Measurements from ENCODE around the gene NTNG2. TPM values are rescaled to one million over a fixed set of nuclear protein-coding genes. Genes with fewer than 3 reads are reported as not detected.

The NTNG2 gene
- total RNA-seq, 1 donor from 2014 or later = 2.4 TPM

DNA sequence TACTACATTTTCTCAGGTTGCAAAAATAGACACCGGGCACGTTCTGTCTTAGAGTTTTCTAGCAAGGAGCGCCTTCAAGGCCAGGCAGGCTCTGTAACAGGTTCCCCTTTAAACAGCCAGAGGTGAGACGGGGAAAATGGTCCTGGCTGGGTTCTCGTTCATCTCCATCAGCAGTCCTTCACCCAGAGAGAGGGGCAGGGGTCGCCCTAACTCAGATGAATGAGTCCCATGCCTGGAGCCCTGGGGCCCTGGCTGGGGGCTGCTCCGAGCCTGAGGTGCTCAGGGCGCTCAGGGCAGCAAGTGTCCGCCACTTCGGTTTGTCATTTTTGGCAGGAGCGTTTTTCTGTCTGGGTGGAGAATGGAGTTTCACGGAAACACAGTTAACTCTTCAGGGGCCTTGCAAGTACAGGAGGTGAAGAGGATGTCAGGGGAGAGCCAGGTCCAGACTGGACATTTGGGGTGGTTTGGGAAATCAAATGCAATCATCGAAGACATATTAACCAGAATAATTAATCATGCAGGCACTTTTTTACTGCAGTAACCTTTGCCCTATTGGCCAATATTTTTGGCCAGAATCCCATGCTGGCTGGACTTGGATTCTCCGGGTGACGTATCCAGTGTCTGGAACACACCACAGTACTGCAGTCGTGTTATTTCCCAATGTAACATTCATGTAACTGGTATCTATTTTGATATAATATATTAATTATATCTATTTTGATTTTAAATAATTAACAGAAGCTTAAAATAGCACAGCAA is 2.9 kb downstream of the NTNG2 start:
- H3K9me3 Mint-ChIP-seq (ENCODE audit: low read depth) = no peaks in the 10 kb centered on the region
- no peak overlapping the region for H3K27ac Mint-ChIP-seq
- no peak overlapping the region for H3K4me3 Mint-ChIP-seq (ENCODE audit: low read depth)
- TF ChIP-seq, protein P1, sequence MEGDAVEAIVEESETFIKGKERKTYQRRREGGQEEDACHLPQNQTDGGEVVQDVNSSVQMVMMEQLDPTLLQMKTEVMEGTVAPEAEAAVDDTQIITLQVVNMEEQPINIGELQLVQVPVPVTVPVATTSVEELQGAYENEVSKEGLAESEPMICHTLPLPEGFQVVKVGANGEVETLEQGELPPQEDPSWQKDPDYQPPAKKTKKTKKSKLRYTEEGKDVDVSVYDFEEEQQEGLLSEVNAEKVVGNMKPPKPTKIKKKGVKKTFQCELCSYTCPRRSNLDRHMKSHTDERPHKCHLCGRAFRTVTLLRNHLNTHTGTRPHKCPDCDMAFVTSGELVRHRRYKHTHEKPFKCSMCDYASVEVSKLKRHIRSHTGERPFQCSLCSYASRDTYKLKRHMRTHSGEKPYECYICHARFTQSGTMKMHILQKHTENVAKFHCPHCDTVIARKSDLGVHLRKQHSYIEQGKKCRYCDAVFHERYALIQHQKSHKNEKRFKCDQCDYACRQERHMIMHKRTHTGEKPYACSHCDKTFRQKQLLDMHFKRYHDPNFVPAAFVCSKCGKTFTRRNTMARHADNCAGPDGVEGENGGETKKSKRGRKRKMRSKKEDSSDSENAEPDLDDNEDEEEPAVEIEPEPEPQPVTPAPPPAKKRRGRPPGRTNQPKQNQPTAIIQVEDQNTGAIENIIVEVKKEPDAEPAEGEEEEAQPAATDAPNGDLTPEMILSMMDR (IDR thresholded peaks at IDR 0.05; ENCODE audit: unreplicated experiment) = no peak
- H3K27me3 Mint-ChIP-seq = peaks cover 74% of the 10 kb centered on the region
- no peak for DNase-seq (ENCODE audit: low spot score, unreplicated experiment)
- H3K4me1 Mint-ChIP-seq (ENCODE audit: low read depth) = peaks cover 3% of the 10 kb centered on the region
- H3K36me3 Mint-ChIP-seq (ENCODE audit: insufficient read depth) = no peaks in the 10 kb centered on the region

DNA sequence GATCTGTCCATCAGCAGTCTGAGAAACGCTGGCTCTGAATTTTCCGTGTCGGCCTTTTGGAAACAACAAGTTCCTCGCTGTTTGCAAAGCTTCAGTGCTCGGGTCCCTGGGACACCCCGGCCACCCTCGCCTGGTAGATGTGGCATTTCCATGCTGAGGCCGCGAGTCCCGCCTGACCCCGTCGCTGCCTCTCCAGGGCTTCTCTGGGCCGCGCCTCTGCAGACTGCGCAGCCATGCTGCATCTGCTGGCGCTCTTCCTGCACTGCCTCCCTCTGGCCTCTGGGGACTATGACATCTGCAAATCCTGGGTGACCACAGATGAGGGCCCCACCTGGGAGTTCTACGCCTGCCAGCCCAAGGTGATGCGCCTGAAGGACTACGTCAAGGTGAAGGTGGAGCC is 4.7 kb downstream of the NTNG2 start:
- Mint-ChIP-seq H3K36me3 (ENCODE audit: insufficient read depth) (no peaks in the 10 kb centered on the region), H3K4me3 (ENCODE audit: low read depth) (no peak overlapping the region), H3K27ac (no peak overlapping the region), H3K9me3 (ENCODE audit: low read depth) (no peaks in the 10 kb centered on the region), H3K4me1 (ENCODE audit: low read depth) (peaks cover 2% of the 10 kb centered on the region), H3K27me3 (peaks cover 71% of the 10 kb centered on the region)
- TF ChIP-seq, protein P1 (IDR thresholded peaks at IDR 0.05; ENCODE audit: unreplicated experiment) = peak; percentile 51
- DNase-seq (ENCODE audit: low spot score, unreplicated experiment) = no peak

DNA sequence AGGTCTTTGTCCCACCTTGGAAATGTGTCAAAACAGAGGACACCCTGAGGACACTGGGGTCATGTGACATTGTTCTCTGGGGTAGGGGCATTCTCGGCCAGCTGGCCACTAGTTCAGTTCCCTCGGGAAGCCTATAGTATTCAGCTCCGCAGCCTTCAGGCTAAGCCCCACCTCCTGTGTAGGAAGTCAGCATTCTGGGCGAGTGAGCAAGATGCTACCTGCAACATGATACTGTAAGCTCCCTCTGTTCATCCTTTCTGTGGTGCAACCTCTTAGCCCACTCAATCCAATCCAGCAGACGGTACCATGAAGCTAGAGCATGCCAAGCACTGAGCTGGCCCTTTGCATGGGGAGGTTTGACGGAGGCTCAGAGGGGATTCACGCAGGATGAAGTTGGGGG is 5.3 kb downstream of the NTNG2 start:
- no peak overlapping the region for H3K27ac Mint-ChIP-seq
- peaks cover 75% of the 10 kb centered on the region for H3K27me3 Mint-ChIP-seq
- no peak overlapping the region for H3K4me3 Mint-ChIP-seq (ENCODE audit: low read depth)
- no peaks in the 10 kb centered on the region for H3K9me3 Mint-ChIP-seq (ENCODE audit: low read depth)
- no peaks in the 10 kb centered on the region for H3K36me3 Mint-ChIP-seq (ENCODE audit: insufficient read depth)
- TF ChIP-seq, protein P1 (IDR thresholded peaks at IDR 0.05; ENCODE audit: unreplicated experiment) = no peak
- DNase-seq (ENCODE audit: low spot score, unreplicated experiment) = no peak
- peaks cover 2% of the 10 kb centered on the region for H3K4me1 Mint-ChIP-seq (ENCODE audit: low read depth)

DNA sequence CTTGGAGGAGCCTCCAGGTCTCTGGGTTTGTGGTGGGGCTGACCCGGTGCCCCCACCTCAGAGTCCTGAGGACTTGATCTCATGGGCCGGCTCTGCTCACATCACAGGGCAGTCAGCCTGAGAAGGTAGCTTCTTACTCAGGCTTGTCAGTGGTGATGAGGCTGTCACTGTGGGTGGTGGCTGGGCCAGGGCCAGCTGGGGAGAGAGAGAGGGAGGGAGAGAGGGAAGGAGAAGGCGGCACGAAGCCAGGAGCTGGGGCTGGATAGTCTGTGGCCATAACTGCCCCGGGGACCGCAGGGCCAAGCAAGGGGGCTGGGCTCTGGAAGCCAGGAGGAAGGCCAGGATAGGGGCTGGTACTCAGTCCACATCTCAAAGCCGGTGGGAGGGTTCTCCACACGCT is 6.5 kb downstream of the NTNG2 start:
- H3K4me3 Mint-ChIP-seq (ENCODE audit: low read depth) = no peak overlapping the region
- H3K9me3 Mint-ChIP-seq (ENCODE audit: low read depth) = no peaks in the 10 kb centered on the region
- no peaks in the 10 kb centered on the region for H3K4me1 Mint-ChIP-seq (ENCODE audit: low read depth)
- DNase-seq (ENCODE audit: low spot score, unreplicated experiment) = no peak
- peaks cover 74% of the 10 kb centered on the region for H3K27me3 Mint-ChIP-seq
- no peaks in the 10 kb centered on the region for H3K36me3 Mint-ChIP-seq (ENCODE audit: insufficient read depth)
- TF ChIP-seq, protein P1 (IDR thresholded peaks at IDR 0.05; ENCODE audit: unreplicated experiment) = no peak
- no peak overlapping the region for H3K27ac Mint-ChIP-seq

DNA sequence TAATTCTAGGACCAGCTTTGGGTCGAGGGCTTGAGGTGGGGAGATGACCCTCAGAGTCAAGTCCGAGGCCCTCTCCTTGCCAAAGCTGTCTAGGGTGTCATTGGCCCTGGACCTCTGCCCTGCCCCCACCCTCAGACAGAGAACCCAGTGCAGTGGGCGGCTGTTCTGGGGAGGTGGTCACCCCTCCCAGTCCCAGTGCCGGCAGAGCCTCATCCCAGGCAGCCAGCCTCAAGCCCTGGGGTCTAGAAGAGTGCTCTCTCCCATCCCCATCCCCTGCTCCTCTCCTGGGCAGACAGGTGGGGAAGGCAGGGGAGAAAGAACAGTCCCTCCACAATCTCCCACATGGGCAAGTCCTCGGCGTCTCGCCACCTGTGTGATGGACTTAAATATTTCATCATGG is 7.0 kb downstream of the NTNG2 start:
- Mint-ChIP-seq H3K4me1 (ENCODE audit: low read depth) (no peaks in the 10 kb centered on the region), H3K27me3 (peaks cover 74% of the 10 kb centered on the region), H3K9me3 (ENCODE audit: low read depth) (no peaks in the 10 kb centered on the region), H3K27ac (no peak overlapping the region), H3K4me3 (ENCODE audit: low read depth) (no peak overlapping the region), H3K36me3 (ENCODE audit: insufficient read depth) (no peaks in the 10 kb centered on the region)
- TF ChIP-seq, protein P1 (IDR thresholded peaks at IDR 0.05; ENCODE audit: unreplicated experiment) = no peak
- no peak for DNase-seq (ENCODE audit: low spot score, unreplicated experiment)
